ENCODE measurements around the gene ATP11A.

DNA sequence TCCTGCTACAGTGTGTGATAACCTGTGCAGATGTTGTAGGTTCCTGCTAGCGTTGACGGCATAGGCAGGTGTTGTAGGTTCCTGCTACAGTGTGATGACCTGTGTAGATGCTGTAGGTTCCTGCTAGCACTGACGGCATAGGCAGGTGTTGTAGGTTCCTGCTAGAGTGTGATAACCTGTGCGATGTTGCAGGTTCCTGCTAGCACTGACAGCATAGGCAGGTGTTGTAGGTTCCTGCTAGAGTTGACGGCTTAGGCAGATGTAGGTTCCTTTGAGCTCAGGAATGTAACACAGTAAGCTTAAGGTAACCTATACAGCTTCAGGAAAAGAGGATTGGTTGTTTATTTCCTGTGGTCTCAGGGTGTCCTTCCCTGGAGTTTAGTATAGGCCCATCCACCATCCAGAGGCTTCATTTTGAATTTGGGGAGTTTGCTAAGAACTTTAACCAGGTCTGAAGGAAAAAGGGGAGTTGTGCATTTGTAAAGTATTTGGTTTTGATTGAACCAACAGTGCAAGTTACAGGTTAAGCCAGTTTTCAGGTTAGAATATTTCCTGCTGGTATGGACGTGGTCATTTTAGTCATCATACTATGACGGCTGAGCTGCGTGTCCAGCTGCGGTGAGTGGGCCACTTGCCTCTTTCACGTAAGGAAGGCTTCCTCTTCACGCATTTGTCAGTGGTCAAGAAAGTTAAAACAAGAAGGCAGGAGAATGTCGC, 53.8 kb downstream of the ATP11A start:
- TF ChIP-seq POLR2A (IDR thresholded peaks at IDR 0.05) (no peak), CTCF (IDR thresholded peaks at IDR 0.05 in 8 of 11, conservative IDR thresholded peaks at IDR 0.05 in 3 of 11) (no peak), POLR2AphosphoS5 (IDR thresholded peaks at IDR 0.05) (no peak)
